ENCODE measurements around the gene JPH2.

JPH2 gene

DNA sequence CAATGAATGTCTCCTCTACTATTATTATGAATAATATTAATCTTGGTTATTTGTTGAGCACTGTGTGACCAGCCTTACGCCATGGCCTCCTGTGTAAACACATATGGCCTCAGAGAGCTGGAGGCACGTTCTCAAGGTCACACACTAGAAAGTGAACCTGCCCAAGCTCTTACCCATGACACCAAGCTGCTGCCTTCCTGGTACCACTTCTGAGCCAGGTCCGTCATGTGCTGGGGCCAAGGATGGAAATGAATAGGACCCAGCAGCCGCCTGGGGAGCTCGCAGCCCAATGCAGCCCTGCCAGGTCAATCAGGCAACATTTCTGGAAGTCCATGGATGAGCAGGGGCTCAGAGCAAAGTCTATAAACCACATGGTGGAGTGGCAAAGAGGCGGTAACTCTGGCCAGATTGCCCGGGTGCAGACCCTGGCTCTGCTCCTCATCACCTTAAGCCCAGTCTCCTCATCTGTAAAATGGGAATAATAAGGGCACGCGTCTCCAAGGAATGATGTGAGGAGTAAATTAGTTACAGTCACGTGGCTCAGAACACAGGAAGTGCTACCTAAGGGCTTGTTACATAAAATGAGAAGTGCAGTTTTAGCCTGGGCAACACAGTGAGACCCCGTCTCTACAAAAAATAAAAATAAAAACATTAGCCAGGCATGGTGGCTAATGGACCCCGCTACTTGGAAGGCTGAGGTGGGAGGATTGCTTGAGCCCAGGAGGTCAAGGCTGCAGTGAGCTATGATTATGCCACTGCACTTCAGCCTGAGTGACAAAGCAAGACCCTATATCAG lies 61.5 kb downstream of the JPH2 start:
- DNase-seq = no peak
- ATAC-seq = no peak

DNA sequence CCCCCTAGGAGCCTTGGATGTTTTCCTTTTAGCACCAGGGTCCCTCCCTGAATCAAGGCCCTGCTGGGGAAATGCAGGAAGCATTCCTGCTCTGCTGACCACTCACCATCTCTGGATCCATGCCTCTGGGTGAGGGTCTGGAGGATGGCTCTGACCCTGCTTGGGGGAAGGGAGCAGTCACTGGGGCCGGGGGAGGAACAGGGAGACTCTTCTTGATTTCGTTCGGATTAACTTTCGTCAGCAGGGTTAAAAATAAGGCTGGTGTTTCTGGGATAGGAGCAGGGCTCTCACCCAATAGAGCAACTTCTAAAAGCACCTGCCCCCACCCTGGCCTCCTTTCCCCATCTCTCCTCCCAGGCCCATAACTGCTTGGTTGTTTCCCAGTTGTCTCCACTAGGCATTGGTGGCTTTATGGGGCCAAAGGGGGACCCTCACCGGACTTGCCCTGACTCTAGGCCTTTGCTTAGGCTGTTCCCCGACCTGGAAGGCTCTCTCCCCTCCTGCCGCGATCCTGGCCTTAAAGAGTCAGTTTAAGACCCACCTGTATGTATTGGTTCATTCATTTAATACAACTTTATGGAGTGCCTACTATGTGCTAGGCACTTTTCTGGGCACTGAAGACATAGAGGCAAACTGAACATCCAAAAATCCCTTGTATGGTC lies 63.0 kb downstream of the JPH2 start:
- no peak for DNase-seq
- ATAC-seq = no peak

DNA sequence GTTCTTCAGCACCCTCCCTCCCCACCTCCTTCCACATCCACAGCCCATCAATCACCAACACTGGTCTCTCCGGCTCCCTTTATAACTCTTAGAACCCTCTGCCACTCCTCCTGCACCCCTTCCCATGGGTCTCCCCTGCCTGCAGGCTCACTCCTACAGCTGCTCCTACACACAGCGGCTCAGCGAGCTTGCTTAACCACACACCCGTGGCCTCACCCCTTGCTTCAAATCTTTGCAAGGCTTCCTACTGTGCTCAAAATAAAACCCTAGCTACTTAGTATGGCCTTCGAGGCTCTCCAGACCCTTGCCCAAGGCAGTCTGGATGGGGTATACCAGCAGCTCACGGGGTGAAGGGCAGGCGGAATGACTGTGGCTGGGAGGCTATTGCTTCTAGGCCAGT lies 63.7 kb downstream of the JPH2 start:
- ATAC-seq = no peak
- no peak for DNase-seq

DNA sequence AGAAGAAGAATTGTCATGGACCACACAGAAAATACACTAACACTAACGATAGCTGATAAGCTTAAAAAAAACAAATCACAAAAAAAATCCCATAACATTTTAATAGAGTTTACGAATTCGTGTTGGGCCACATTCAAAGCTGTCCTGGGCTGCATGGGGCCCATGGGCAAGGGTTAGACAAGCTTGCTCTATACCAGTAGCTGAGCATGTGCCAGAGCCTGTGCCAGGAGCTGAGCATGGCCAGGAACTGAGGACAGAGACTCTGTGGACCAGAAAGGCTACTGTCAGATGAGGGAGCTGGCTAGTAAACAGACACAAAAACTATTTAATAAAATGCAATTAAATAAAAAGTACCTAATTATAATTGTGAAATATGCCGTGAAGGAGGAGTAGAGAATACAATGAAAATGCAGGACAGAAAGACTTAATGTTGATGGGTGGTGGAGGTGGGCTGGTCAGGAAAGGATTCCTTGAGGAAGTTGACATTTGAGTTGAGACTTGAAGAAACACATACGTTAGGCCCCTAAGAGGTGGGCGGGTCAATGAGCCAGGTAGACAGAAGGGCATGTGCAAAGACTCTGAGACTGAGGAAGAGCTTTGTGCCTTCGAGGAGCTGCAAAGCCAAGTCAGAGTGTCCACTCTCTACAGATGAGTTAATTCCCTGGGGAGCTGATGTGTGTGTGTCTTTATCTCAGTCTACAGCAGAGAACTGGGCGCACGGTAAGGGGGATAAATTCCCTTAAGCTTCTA lies 66.1 kb downstream of the JPH2 start:
- ATAC-seq = no peak
- no peak for DNase-seq

DNA sequence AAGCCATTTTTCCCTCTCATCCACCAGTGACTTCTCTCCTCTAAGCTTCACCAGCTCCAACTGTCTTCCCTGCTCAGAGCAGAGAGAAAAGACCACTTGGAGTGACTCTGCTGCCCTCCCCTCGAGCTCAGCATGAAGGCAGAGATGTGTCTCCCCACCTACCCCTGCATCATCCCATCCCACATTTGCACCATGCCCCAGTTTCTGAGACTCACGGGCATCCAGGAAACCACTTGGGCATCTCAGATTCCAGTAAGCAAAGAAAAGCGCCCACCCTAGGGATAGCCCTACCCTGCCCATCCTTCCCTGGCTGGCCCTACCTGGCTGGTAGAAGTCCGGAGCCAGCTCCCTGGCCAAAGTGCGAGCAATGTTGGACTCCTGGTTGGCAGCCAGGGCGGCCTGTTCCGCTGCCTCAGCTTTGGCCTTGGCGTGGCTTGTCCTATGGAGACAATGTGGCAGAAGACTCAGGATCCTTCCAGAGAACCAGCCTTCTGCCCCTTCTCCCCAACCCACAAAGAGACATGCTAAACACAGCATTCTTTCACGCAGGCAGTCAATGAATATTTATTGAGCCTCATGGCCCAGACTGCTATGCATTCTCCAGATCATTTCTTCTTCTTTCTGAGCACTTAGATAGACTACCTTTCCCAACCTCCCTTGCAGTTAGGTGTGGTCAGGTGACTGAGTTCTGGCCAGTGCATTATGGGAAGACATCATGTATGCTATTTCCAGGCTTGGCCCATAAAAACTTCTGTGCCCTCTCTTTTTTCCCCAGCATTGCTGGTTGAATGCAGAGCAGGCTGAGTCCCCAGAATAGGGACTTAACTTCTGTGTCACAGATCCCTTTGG lies 68.6 kb downstream of the JPH2 start:
- DNase-seq = no peak
- no peak for ATAC-seq

DNA sequence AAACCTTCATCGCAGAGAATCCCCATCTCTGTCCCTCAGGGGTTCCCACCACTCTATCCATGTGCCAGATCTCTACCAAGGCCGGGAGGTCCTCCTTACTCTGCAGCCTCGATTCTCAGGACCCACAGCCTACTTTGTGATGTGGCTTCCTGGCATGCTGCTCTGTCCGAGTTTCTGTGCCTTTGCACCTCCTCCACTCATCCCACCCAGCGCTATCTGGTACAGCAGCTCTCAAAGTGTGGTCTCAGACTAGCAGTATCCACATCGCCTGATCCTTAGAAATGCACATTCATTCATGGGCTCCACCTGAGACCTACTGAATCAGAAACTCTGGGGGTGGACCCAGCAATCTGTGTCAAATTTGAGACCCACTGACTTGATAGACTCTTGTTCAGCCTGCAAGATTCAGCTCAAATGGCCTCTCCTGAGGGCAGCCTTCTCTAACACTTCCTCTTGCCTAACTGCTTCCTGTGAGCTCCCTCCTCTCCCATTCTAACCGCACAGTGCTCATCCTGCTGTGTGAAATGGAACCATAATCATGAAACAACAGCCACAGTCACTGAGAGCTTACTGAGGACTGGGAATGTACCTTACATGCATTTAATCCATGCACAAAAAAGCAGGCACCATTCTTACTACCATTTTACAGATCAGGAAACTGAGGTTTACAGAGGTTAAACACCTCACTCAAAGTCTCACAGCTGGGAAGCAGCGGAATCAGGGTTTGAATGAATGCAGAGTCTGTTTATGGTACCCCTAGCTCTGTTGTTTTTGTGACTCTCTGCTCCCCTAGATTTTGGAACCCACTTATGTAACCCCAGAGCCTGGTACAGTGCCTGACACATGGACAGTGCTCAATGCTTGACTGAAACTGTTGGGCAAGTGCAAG lies 69.4 kb downstream of the JPH2 start:
- DNase-seq = no peak

DNA sequence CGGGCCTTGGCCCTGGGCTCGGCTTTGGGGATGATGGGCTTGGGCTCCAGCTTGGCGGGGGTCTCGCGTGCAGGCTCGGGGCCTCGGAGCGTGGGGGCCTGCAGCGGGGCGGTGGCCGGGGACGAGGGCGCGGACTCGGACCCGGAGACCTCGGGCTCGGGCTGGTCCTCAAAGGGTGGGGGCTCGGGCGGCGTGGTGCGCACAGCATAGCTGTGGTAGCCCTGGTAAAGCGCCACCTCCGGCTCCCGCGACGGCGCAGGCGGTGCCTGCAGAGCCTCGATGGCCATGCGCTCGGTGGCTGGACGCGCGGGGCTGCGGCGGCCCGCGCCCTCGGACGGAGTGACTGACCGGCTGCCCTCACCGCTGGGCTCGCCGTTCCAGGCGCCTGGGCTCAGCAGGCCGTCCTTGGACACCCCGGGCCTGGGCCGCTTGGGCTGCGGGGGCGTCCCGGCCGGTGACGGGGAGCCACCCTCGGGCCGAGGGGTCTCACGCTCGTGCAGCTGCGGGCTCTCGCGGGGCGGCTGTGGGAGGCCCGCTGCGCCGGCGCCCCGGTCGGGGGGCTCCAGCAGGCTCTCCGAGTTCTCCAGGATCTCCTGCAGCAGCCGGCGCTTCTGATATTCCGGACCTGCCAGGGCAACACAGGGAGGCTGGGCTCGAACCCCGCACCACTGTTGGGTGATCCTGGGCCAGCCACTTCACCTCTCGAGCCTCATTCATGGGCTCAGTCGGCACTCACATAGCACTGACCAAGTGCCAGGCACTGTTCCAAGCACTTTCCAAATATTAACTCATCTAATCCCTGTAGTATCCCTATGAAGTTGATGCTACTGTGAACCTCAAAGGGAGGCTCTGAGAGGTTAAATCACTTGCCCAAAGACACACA lies 71.0 kb downstream of the JPH2 start:
- no peak for ATAC-seq
- DNase-seq = no peak

More for the DNA sequence above, 69.4 kb downstream of the JPH2 start:
- no peak for ATAC-seq

DNA sequence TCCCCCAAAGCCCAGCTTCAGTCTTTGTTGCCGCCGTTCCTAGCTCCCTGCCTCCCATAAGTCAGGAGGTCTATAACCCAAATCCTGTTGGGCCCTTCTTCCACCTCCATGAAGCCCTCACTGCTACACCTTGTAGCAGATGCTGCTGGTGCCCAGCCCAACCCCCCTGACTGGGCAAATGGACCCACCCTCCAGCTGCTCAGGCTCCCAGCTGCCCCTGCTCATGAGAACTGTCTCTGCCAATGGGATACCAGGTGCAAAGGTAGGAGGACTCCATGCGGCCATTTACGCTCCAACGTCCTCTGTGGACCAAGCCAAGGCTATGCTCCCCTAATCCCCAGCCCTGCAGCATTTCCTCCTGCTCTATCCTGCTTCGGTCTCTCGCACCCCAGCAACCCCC lies 71.8 kb downstream of the JPH2 start:
- ATAC-seq (no peak), DNase-seq (no peak)

DNA sequence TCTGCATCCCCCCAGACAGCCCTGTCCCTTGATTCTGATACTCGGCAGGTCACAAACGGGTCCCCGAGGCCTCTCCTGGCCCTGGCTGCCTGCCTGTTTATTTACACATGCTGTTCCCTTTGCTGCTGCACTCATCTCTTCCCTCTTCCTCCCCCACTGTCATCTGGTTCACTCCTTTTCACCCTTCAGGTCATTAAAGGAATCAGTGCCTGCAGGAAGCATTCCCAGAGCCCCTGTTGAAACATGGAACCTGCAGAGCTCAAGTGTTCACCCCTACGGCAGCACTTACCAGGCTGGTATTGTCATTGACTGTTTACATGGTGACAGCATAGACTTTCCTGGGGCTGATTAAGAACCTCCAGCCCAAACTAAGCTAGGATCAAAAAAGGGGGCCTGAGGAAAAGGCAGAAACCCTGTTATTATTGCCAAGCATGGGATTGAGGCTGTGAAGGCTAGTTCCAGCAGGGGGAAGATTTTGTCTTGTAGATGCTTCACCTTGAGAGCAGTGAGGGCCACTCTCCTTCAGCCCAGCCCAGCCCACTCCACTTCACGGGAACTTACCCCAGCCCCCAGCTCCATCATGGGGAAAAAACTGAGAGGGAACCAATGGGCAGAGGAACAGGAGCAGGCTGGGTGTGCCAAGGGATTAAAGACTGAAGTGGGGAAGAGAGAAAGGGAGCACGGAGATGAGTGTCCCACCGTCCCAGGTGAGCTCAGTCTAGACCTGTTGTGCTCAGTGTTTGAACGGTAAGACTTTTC lies 73.2 kb downstream of the JPH2 start:
- DNase-seq (no peak), ATAC-seq (no peak)

DNA sequence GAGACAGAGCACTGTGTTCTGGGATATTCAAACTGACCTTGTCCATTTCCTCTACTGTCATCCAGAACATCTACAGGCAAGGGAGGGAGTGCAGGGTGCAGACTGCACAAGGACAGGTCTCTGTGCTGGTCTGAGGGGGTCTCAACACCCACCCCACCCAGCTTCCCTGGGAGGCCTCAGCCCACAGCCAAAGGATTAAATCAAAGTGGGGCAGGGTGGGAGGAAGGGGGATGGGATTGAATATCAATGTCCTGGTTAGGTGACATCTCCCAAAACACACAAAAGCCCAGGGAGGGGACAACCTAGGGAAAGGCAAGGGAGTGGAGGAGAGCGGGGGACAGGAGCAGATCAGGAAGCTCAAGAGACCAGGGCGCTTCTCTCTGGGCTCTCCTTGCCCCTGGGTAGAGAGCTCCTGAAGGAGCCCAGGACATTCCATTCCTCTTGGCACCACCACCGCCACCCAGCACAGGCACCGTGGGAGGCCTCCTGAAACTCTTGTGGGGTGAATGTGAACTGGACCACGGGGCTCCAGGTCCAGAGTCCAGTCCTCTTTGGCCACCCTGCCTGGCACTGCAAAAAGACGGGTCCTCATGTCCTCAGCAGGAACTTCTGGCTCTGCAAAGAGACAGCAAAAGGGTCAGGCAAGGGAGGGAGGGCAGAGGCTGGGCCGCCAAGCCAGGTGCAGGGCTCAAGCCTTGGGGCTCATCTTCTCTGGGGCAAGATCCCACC lies 73.9 kb downstream of the JPH2 start:
- ATAC-seq = no peak
- DNase-seq = no peak

DNA sequence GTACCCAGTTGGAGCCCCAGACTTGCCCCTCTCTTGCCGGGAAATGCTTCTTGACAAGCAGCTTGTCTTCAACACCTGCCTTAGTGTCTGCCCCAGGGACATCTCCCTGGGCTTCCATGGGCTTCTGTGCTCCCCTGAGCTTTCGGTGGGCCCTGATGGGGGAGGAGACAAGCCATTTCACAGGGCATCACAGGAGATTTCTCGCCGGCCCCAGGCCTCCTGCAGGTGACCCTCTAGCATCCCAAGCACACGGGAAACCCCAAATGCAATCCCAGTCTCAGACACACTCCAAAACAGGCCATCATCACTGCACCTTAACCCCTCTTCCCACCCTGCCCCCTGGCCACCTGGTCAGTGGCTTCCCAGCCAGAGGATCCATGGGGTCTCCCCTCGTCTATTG lies 74.5 kb downstream of the JPH2 start:
- ATAC-seq = no peak
- DNase-seq = no peak

DNA sequence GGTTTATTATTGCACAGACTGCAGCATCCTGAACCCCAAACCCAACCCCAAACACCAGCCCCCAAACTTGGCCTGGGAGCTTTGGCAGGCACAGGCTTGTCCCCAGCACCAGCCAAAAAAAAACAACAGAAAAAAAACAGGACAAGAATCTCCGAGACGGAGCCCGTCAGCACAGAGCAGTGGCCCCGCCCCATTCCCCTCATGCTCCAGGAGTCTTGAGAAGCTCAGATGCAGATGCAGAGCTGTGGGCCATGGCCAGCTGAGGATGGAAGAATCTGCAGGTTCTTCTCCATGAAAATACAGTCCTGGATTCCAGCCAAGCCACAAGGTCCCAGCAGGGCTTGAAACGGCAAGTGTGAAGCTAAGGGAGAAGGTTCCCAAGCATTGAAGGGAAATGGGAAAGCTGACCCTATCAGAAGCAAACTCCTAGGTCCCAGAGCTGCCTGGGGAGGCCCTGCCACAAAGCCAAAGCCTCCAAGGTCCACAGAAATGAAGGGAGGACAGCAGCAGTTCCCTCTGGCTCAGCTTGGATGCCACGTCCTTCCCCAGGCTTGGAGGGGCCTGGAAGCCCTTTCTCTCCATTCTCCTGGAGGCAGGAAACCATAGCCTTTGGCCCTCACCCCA lies 75.2 kb downstream of the JPH2 start:
- ATAC-seq (no peak), DNase-seq (no peak)

DNA sequence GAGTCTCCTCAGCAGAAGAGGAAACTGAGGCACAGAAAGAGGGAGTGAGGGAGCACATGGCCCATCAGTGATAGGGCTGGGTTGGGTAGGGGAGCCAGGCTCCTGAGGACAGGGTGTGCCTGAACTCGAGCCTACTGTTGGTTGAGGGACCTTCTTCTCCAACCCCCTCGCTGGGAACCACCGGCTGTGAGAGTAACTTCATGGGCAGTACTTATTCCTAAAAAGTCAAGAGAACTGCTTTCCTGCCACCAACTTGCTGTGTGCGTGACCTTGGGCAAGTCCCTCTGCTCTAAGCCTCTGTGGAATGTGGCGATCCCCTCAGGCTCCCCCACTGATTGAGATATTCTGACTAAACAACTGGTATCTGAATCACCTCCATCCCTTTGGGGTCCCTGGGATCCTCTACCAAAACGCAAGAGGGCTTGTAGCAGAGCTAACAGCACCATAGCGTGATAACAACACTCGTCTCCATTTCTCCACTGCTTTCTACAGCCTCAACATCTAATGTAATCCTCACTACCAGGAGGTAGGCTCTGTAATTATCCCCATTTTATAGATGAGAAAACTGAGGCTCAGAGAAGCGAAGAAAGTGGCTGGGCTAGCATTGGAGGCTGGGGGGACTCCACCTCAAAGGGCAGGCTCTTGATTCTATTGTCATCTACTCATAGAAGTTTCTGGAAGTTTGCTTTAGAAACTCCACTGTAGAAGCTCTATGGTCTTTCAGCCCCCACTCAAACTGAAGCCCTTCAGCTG lies 76.0 kb downstream of the JPH2 start:
- ATAC-seq = no peak

DNA sequence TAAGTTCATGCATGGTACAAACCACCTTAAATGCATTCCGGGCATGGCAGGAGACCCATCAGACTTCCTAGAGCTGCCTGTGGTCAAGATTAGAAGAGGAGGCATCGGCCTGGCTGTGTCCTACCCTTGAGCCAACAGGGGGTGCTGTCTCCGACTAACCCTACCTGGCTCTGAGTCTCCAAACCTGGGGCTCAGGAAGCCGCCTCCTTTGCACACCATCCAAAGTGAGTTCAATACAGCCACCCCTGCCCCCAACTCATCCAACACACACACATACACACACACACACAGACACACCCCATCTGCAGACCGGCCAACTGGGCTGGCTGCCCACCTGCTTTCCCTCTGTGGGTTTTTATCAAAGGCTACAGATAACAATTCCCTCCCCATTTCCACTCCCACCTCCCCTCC lies 77.0 kb downstream of the JPH2 start:
- no peak for ATAC-seq
- DNase-seq = no peak

More for the DNA sequence above, 76.0 kb downstream of the JPH2 start:
- DNase-seq = no peak

DNA sequence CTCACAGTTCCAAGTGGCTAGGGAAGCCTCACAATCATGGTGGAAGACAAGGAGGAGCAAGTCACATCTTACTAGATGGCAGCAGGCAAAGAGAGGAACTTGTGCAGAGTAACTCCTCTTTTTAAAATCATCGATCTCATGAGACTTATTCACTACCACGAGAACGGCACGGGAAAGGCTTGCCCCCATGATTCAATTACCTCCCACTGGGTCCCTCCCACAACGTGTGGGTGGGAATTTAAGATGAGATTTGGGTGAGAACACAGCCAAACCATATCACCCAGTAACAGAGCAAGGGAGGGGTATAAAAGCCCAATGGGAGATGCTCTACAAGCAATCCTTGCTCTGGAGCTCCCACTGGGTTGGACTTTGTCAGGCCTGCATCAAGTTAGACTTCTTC lies 80.4 kb downstream of the JPH2 start:
- DNase-seq (no peak), ATAC-seq (no peak)

DNA sequence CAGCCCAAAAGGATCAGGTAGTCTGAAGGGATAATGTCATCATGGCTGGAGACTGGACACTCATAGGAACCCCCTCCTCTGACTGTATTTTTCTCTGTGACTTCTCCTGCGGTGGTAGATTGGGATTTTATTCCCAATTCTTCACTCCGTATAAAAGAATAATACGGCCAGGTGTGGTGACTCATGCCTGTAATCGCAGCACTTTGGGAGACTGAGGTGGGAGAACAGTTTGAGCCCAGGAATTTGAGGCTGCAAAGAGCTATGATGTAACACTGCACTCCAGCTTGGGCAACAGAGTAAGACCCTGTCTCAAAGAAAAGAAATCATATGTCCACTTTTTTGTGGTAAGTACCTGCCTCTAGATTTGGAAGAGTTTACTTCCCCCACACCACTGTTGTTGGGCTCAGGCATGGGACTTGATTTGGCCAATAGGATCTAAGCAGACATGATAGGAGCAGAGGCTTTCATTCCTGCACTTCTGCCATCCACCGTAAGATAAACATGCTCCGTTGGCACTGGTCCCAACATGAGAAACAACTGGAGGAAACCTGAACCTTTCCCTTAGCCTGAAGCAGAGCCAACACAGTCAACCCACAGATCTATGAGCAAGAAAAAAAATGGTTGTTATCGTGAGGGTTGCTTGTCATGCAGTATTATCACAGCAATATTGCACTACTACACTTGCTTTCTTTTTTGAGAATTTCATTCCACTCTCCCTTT lies 82.0 kb downstream of the JPH2 start:
- DNase-seq (no peak), ATAC-seq (no peak)

DNA sequence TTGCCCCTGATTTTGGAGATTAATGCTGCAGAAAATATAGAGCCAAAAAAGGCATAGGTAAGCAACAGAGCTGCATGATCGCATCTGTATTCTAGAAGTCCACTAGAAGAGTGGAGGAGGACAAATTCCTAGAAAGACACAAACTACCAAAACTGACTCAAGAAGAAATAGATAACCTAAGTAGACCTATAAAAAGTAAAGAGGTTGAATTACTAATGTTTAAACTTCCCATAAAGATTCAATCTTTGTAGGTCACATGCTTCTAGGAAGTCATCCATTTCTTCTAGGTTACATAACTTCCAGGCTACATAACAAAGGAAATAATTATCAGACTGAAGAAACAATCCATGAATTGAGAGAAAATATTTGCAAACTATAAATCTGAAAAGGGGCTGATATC lies 84.4 kb downstream of the JPH2 start:
- ATAC-seq (no peak), DNase-seq (no peak)
